ENCODE data around the gene TMEM132D. TPM values are rescaled to one million over a fixed set of nuclear protein-coding genes. Genes with fewer than 3 reads are reported as not detected.
"Not testable (repeated sequence)": the region's sequence is repeated elsewhere in the genome, so short reads cannot be mapped to it uniquely, and the experiment has no call there.

The TMEM132D gene
- total and polyA plus RNA-seq, 2 donors from 2014 or later = 0.13 TPM; not detected in 1

DNA sequence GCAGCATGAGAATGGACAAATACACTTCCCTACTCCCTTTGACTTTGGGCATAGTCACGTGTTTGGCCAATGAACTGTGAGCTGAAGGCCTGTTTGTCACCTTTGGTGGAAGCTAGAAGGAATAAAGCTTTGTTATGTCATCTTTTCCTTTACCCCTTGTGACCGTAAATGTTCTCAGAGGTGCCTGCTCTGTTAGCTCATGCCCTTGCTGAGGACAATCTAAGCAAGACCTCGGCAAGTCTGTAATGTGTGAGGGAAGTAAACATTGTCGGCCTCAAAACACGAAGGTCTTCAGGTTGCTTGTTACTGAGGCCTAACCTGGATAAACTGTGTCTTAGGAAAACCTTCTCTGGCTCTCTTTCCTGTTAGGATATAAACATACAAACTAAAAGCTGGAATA is 354.2 kb downstream of the TMEM132D start:
- no peaks in the 10 kb centered on the region for H3K9me3 ChIP-seq (ENCODE audit: control insufficient read depth in 2 of 3, insufficient read depth in 1 of 3, low read length in 3 of 3)
- no peaks in the 10 kb centered on the region for H3K4me1 ChIP-seq (ENCODE audit: control insufficient read depth in 2 of 3, insufficient read depth in 2 of 3, low read depth in 1 of 3, low read length in 3 of 3)
- H3K4me3 ChIP-seq (ENCODE audit: low read length in 3 of 3) = no peak overlapping the region
- DNase-seq = no peak
- intact Hi-C loops (cut with DNase I) = no loop called here
- H3K27ac ChIP-seq (ENCODE audit: low read depth in 2 of 2, low read length in 2 of 2) = no peak overlapping the region
- H3K36me3 ChIP-seq (ENCODE audit: control insufficient read depth in 2 of 3, insufficient read depth in 3 of 3, low read length in 3 of 3) = no peaks in the 10 kb centered on the region
- H3K27me3 ChIP-seq (ENCODE audit: control insufficient read depth, insufficient read depth, low read length) = no peaks in the 10 kb centered on the region
- no peak overlapping the region for H3K9ac ChIP-seq (ENCODE audit: low read length in 3 of 3)
- TF ChIP-seq, protein P1, sequence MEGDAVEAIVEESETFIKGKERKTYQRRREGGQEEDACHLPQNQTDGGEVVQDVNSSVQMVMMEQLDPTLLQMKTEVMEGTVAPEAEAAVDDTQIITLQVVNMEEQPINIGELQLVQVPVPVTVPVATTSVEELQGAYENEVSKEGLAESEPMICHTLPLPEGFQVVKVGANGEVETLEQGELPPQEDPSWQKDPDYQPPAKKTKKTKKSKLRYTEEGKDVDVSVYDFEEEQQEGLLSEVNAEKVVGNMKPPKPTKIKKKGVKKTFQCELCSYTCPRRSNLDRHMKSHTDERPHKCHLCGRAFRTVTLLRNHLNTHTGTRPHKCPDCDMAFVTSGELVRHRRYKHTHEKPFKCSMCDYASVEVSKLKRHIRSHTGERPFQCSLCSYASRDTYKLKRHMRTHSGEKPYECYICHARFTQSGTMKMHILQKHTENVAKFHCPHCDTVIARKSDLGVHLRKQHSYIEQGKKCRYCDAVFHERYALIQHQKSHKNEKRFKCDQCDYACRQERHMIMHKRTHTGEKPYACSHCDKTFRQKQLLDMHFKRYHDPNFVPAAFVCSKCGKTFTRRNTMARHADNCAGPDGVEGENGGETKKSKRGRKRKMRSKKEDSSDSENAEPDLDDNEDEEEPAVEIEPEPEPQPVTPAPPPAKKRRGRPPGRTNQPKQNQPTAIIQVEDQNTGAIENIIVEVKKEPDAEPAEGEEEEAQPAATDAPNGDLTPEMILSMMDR (IDR thresholded peaks at IDR 0.05; ENCODE audit: borderline replicate concordance, extremely low read depth, insufficient read depth) = no peak
- no peak for FAIRE-seq

DNA sequence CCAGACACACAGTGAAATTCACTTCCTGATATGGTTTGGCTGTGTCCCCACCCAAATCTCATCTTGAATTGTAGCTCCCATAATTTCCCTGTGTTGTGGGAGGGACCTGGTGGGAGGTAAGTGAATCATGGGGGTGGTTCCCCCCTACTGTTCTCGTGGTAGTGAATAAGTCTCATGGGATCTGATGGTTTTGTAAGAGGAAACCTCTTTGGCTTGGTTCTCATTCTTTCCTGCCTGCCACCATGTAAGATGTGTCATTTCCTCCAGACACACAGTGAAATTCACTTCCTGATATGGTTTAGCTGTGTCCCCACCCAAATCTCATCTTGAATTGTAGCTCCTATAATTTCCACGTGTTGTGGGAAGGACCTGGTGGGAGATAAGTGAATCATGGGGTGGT is 354.8 kb downstream of the TMEM132D start:
- H3K27me3 ChIP-seq (ENCODE audit: control insufficient read depth, insufficient read depth, low read length); H3K27ac ChIP-seq (ENCODE audit: low read depth in 2 of 2, low read length in 2 of 2); H3K4me1 ChIP-seq (ENCODE audit: control insufficient read depth in 2 of 3, insufficient read depth in 2 of 3, low read depth in 1 of 3, low read length in 3 of 3); DNase-seq; intact Hi-C loops (cut with DNase I); H3K36me3 ChIP-seq (ENCODE audit: control insufficient read depth in 2 of 3, insufficient read depth in 3 of 3, low read length in 3 of 3); H3K9me3 ChIP-seq (ENCODE audit: control insufficient read depth in 2 of 3, insufficient read depth in 1 of 3, low read length in 3 of 3); FAIRE-seq; H3K9ac ChIP-seq (ENCODE audit: low read length in 3 of 3); H3K4me3 ChIP-seq (ENCODE audit: low read length in 3 of 3): not testable (repeated sequence)

DNA sequence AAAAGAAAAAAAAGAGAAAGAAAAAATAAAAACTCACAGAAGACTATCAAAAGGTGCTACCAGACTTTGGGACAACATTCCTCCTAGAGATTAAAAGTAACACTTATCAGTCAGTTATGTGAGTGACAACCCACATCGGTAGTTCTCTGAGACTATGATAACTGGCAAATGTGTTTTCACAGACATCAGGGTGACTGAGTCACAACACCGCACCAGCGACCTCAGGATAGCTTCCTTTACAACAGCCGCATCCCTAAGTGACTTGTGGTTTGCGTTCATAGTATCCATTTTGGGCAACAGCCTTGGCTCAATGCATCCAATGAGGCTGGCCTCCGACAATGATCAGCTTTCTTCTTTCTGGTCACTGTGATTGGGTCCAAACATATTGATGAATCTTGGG is 359.1 kb downstream of the TMEM132D start:
- intact Hi-C loops (cut with DNase I) = no loop called here
- Histone ChIP-seq H3K27ac (ENCODE audit: low read depth in 2 of 2, low read length in 2 of 2) (no peak overlapping the region), H3K36me3 (ENCODE audit: control insufficient read depth in 2 of 3, insufficient read depth in 3 of 3, low read length in 3 of 3) (no peaks in the 10 kb centered on the region), H3K4me1 (ENCODE audit: control insufficient read depth in 2 of 3, insufficient read depth in 2 of 3, low read depth in 1 of 3, low read length in 3 of 3) (no peaks in the 10 kb centered on the region), H3K9ac (ENCODE audit: low read length in 3 of 3) (no peak overlapping the region), H3K4me3 (ENCODE audit: low read length in 3 of 3) (no peak overlapping the region), H3K9me3 (ENCODE audit: control insufficient read depth in 2 of 3, insufficient read depth in 1 of 3, low read length in 3 of 3) (peaks cover 0 to 4% (median 0%) of the 10 kb centered on the region in 3 donors), H3K27me3 (ENCODE audit: control insufficient read depth, insufficient read depth, low read length) (no peaks in the 10 kb centered on the region)
- no peak for DNase-seq
- FAIRE-seq = no peak
- TF ChIP-seq, protein P1 (IDR thresholded peaks at IDR 0.05; ENCODE audit: borderline replicate concordance, extremely low read depth, insufficient read depth) = no peak

DNA sequence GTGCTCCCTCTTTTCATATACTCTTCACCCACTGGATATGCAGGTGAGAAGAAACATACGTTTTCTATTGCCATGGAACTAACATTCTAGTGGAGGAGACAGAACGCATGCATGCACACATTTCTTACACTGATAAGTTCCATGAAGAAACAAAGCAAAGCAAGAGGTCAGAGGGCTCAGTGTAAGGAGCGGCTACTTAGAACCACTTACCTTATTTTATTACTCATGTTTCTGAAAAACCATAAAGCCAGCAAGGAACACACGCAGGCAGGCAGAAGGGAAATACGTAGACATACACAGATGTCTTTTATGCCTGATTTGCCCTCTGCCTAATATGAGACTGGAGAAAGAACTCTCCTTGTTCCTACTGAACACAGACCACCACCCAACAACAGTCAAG is 362.9 kb downstream of the TMEM132D start:
- intact Hi-C loops (cut with DNase I) = no loop called here
- TF ChIP-seq, protein P1 (IDR thresholded peaks at IDR 0.05; ENCODE audit: borderline replicate concordance, extremely low read depth, insufficient read depth) = no peak
- no peak for DNase-seq

More for the DNA sequence above, 362.9 kb downstream of the TMEM132D start:
- Histone ChIP-seq H3K27ac (ENCODE audit: low read depth in 2 of 2, low read length in 2 of 2) (no peak overlapping the region), H3K9me3 (ENCODE audit: control insufficient read depth in 2 of 3, insufficient read depth in 1 of 3, low read length in 3 of 3) (peaks cover 0 to 4% (median 0%) of the 10 kb centered on the region in 3 donors), H3K9ac (ENCODE audit: low read length in 3 of 3) (no peak overlapping the region), H3K36me3 (ENCODE audit: control insufficient read depth in 2 of 3, insufficient read depth in 3 of 3, low read length in 3 of 3) (no peaks in the 10 kb centered on the region), H3K4me3 (ENCODE audit: low read length in 3 of 3) (no peak overlapping the region), H3K27me3 (ENCODE audit: control insufficient read depth, insufficient read depth, low read length) (no peaks in the 10 kb centered on the region), H3K4me1 (ENCODE audit: control insufficient read depth in 2 of 3, insufficient read depth in 2 of 3, low read depth in 1 of 3, low read length in 3 of 3) (no peaks in the 10 kb centered on the region)
- no peak for FAIRE-seq

Data from kidney (tissue), 14 donors.